Fibroblast of lung (primary cell): Measurements from ENCODE around the gene CCDC187. TPM values are rescaled to one million over a fixed set of nuclear protein-coding genes. Genes with fewer than 3 reads are reported as not detected.

Experiments used
- DNase-seq, 2 donors: peaks; one replicate each; pipeline versions ENCODE4 v3.0.0 to v3.0.0-alpha.2; 2010; ENCODE audit warnings: low read depth in 2 of 2
- H2AFZ ChIP-seq: 2 replicates; pipeline ENCODE4 v1.5.1; 2012; ENCODE audit warnings: low read length, control low read depth, inconsistent platforms
- H3K27ac ChIP-seq: 2 replicates; pipeline ENCODE4 v1.5.1; 2011; ENCODE audit warnings: low read length, control low read depth; ENCODE audit not compliant: insufficient read depth
- H3K27me3 ChIP-seq: 2 replicates; pipeline ENCODE4 v1.5.1; 2011; ENCODE audit warnings: mild to moderate bottlenecking, low read length; ENCODE audit not compliant: control insufficient read depth, insufficient read depth
- H3K36me3 ChIP-seq: 2 replicates; pipeline ENCODE4 v1.5.1; 2011; ENCODE audit warnings: low read length; ENCODE audit not compliant: control insufficient read depth, insufficient read depth
- H3K4me1 ChIP-seq: 2 replicates; pipeline ENCODE4 v1.5.1; 2011; ENCODE audit warnings: low read length; ENCODE audit not compliant: control insufficient read depth, insufficient read depth; ENCODE audit errors: extremely low read depth
- H3K4me2 ChIP-seq: 2 replicates; pipeline ENCODE4 v1.5.1; 2011; ENCODE audit warnings: low read length, control low read depth; ENCODE audit not compliant: insufficient read depth; ENCODE audit errors: extremely low read depth
- H3K4me3 ChIP-seq, 4 experiments: fragments of 200-600 bp in 1 of 4; sonication (generic) in 1 of 4; replicated peaks in 1 of 4; 2 replicates each; pipeline ENCODE4 v1.5.1; 2011 to 2016; ENCODE audit warnings: low read length in 4 of 4, low read depth in 3 of 4, mild to moderate bottlenecking in 3 of 4, control low read depth in 2 of 4, inconsistent platforms in 1 of 4, mixed read lengths in 1 of 4; ENCODE audit not compliant: insufficient read depth in 1 of 4; ENCODE audit errors: control extremely low read depth in 1 of 4
- H3K79me2 ChIP-seq: 2 replicates; pipeline ENCODE4 v1.5.1; 2012; ENCODE audit warnings: mild to moderate bottlenecking, low read length, inconsistent platforms; ENCODE audit not compliant: control insufficient read depth, insufficient read depth
- H3K9ac ChIP-seq: 2 replicates; pipeline ENCODE4 v1.5.1; 2011; ENCODE audit warnings: mild to moderate bottlenecking, low read length, control low read depth; ENCODE audit not compliant: insufficient read depth
- H3K9me3 ChIP-seq: 2 replicates; pipeline ENCODE4 v1.5.1; 2012; ENCODE audit warnings: low read depth, low read length; ENCODE audit not compliant: control insufficient read depth, insufficient read depth
- H4K20me1 ChIP-seq: 2 replicates; pipeline ENCODE4 v1.5.1; 2011; ENCODE audit warnings: low read length; ENCODE audit not compliant: control insufficient read depth, insufficient read depth; ENCODE audit errors: extremely low read depth
- CTCF ChIP-seq, 2 donors: IDR thresholded peaks in 1 of 2; conservative IDR thresholded peaks in 1 of 2; 1 replicate in 1 of 2; 2 replicates in 1 of 2; pipeline ENCODE4 v1.5.1; 2011 to 2012; ENCODE audit warnings: low read length in 2 of 2, control low read depth in 1 of 2, inconsistent platforms in 1 of 2, low read depth in 1 of 2, mild to moderate bottlenecking in 1 of 2
- EZH2 ChIP-seq: IDR thresholded peaks from 2 replicates; pipeline ENCODE4 v1.5.1; 2012; ENCODE audit warnings: low read length, control low read depth, mild to moderate bottlenecking; ENCODE audit errors: missing control alignments
- polyA plus RNA-seq, 2 donors: library from polyadenylated mRNA; depleted of rRNA in 1 of 2; stranded (reverse) in 1 of 2; unstranded in 1 of 2; fragments of >200 nt; gene quantifications; 2 replicates each; pipeline ENCODE4 v1.2.1, GENCODE V29; 2011 to 2012; ENCODE audit warnings: missing spikeins in 1 of 2
- total RNA-seq: library from RNA; depleted of rRNA; stranded (reverse); fragments of >200 nt; gene quantifications from 2 replicates; pipeline ENCODE4 v1.2.1, GENCODE V29; 2014

Gene CCDC187
- total and polyA plus RNA-seq, 2 donors (not counting 1 experiment from before 2014, with no cell fraction given): not detected

GRCh38 chr9:136318776-136319241 is 14.9 kb upstream of the CCDC187 start:
- Histone ChIP-seq H3K4me3 (no peak overlapping the region), H3K4me2 (no peak overlapping the region), H4K20me1 (no peaks in the 10 kb centered on the region), H3K9ac (no peak overlapping the region), H2AFZ (no peak overlapping the region), H3K79me2 (no peaks in the 10 kb centered on the region), H3K27me3 (peaks cover 3% of the 10 kb centered on the region), H3K27ac (no peak overlapping the region), H3K9me3 (no peaks in the 10 kb centered on the region), H3K4me1 (no peaks in the 10 kb centered on the region), H3K36me3 (no peaks in the 10 kb centered on the region)
- TF ChIP-seq CTCF (conservative IDR thresholded peaks at IDR 0.05 in 1 of 2, IDR thresholded peaks at IDR 0.05 in 1 of 2; ENCODE audit: low read depth in 1 of 2, low read length in 2 of 2): no peak
- TF ChIP-seq EZH2: no peak
- DNase-seq: no peak

DNA sequence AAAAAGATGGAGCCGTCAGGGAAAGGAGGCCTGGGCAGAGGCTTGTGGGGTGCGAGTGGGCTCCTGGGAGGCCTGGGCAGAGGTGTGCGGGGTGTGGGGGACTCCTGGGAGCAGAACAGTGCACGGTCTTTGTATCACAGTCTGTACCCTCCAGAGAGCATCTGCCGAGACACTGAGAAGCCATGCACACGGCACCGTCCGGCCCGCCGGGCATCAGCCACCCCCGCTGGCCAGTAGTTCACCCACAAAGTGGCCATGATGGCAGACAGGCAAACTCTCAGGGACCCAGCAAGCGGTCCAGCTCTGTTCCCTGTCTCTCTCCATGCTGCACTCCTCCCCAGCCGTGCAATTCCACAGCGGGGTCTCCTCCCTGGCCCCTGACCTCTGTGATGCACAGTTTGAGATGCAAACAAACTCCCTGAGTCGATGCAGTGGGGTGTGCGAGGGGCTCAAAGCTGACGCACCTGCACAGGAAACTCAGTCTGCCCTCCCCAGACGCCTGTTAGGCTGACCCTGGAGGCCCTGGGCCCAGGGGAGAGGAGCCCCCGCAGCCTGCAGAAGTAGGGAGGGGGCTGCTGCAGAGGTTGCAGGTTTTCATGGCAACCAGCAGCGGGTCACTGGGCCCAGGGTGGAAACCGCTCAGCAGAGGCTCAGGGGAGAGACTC is 14.3 kb upstream of the CCDC187 start:
- Histone ChIP-seq H3K9me3 (no peaks in the 10 kb centered on the region), H3K4me1 (no peaks in the 10 kb centered on the region), H4K20me1 (no peaks in the 10 kb centered on the region), H3K9ac (no peak overlapping the region), H2AFZ (no peak overlapping the region), H3K27ac (no peak overlapping the region), H3K4me2 (no peak overlapping the region), H3K27me3 (peaks cover 3% of the 10 kb centered on the region), H3K79me2 (no peaks in the 10 kb centered on the region), H3K4me3 (no peak overlapping the region), H3K36me3 (no peaks in the 10 kb centered on the region)
- TF ChIP-seq EZH2: no peak
- no peak for TF ChIP-seq CTCF (conservative IDR thresholded peaks at IDR 0.05 in 1 of 2, IDR thresholded peaks at IDR 0.05 in 1 of 2; ENCODE audit: low read depth in 1 of 2, low read length in 2 of 2)
- DNase-seq: no peak

DNA sequence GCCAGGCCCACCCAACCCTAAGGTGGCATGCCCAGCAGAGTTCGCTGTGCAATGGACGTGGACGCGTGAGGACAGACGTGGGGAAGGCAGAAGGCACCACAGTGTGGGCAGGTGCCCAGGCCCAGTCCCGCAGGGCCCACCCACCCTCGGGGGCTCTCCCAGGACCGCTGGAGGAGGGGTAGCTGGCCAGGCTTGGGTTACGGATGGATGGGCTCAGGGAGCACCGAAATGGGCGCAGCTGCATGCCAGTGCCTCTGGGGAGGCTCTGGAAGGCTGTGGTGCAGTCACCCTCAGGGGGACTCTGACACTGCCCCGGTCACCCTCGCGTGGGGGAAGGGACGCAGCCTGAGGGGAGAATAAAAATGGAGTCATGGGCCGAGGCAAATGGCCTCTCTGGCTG is 13.8 kb upstream of the CCDC187 start:
- H3K4me3 ChIP-seq: no peak overlapping the region
- H3K36me3 ChIP-seq: no peaks in the 10 kb centered on the region
- no peak overlapping the region for H3K27ac ChIP-seq
- TF ChIP-seq EZH2 (no peak), CTCF (conservative IDR thresholded peaks at IDR 0.05 in 1 of 2, IDR thresholded peaks at IDR 0.05 in 1 of 2; ENCODE audit: low read depth in 1 of 2, low read length in 2 of 2) (no peak)
- H3K4me2 ChIP-seq: no peak overlapping the region
- H4K20me1 ChIP-seq: no peaks in the 10 kb centered on the region
- H3K79me2 ChIP-seq: no peaks in the 10 kb centered on the region
- no peak overlapping the region for H3K9ac ChIP-seq
- DNase-seq: no peak
- no peak overlapping the region for H2AFZ ChIP-seq
- peaks cover 3% of the 10 kb centered on the region for H3K27me3 ChIP-seq
- H3K9me3 ChIP-seq: no peaks in the 10 kb centered on the region
- no peaks in the 10 kb centered on the region for H3K4me1 ChIP-seq
